ENCODE results near the gene KCNJ15. TPM values are rescaled to one million over a fixed set of nuclear protein-coding genes. Genes with fewer than 3 reads are reported as not detected.
"Not testable (repeated sequence)": the region's sequence is repeated elsewhere in the genome, so short reads cannot be mapped to it uniquely, and the experiment has no call there.

Gene KCNJ15
- total RNA-seq, 1 donor from 2014 or later, result 0.40 TPM

- no peak overlapping the region for H3K27ac Mint-ChIP-seq (ENCODE audit: unreplicated experiment)
- peaks cover 8% of the 10 kb centered on the region for H3K9me3 Mint-ChIP-seq
- no peaks in the 10 kb centered on the region for H3K4me1 Mint-ChIP-seq
- no peak for DNase-seq (ENCODE audit: low read depth, low spot score)
- H3K27me3 Mint-ChIP-seq (ENCODE audit: low read depth), result no peaks in the 10 kb centered on the region
- H3K36me3 Mint-ChIP-seq (ENCODE audit: low read depth), result no peaks in the 10 kb centered on the region
- no peak for TF ChIP-seq CTCF (conservative IDR thresholded peaks at IDR 0.05)
- H3K4me3 Mint-ChIP-seq, result no peak overlapping the region
Observed at GRCh38 chr21:38244885-38245869, 11.6 kb upstream of the KCNJ15 start.

GRCh38 chr21:38246511-38246910, 10.3 kb upstream of the KCNJ15 start:
- no peak for DNase-seq (ENCODE audit: low read depth, low spot score)
- no peak for TF ChIP-seq CTCF (conservative IDR thresholded peaks at IDR 0.05)
- H3K27me3 Mint-ChIP-seq (ENCODE audit: low read depth), result no peaks in the 10 kb centered on the region
- no peaks in the 10 kb centered on the region for H3K4me1 Mint-ChIP-seq
- H3K27ac Mint-ChIP-seq (ENCODE audit: unreplicated experiment), result no peak overlapping the region
- H3K9me3 Mint-ChIP-seq, result peaks cover 8% of the 10 kb centered on the region
- no peaks in the 10 kb centered on the region for H3K36me3 Mint-ChIP-seq (ENCODE audit: low read depth)
- H3K4me3 Mint-ChIP-seq, result no peak overlapping the region

- H3K4me3 Mint-ChIP-seq; H3K27ac Mint-ChIP-seq (ENCODE audit: unreplicated experiment); H3K27me3 Mint-ChIP-seq (ENCODE audit: low read depth); DNase-seq (ENCODE audit: low read depth, low spot score); H3K36me3 Mint-ChIP-seq (ENCODE audit: low read depth); H3K4me1 Mint-ChIP-seq; H3K9me3 Mint-ChIP-seq: not testable (repeated sequence)
Observed at GRCh38 chr21:38247054-38247453, 9.7 kb upstream of the KCNJ15 start.

- H3K27ac Mint-ChIP-seq (ENCODE audit: unreplicated experiment), result no peak overlapping the region
- H3K4me1 Mint-ChIP-seq, result no peaks in the 10 kb centered on the region
- TF ChIP-seq CTCF (conservative IDR thresholded peaks at IDR 0.05), result no peak
- peaks cover 8% of the 10 kb centered on the region for H3K9me3 Mint-ChIP-seq
- no peaks in the 10 kb centered on the region for H3K27me3 Mint-ChIP-seq (ENCODE audit: low read depth)
- DNase-seq (ENCODE audit: low read depth, low spot score), result no peak
- H3K4me3 Mint-ChIP-seq, result no peak overlapping the region
- no peaks in the 10 kb centered on the region for H3K36me3 Mint-ChIP-seq (ENCODE audit: low read depth)
Observed at GRCh38 chr21:38247738-38248510, 8.9 kb upstream of the KCNJ15 start.

- Mint-ChIP-seq H3K36me3 (ENCODE audit: low read depth) (no peaks in the 10 kb centered on the region), H3K9me3 (peaks cover 8% of the 10 kb centered on the region), H3K4me1 (no peaks in the 10 kb centered on the region), H3K27ac (ENCODE audit: unreplicated experiment) (no peak overlapping the region), H3K4me3 (no peak overlapping the region), H3K27me3 (ENCODE audit: low read depth) (no peaks in the 10 kb centered on the region)
- no peak for DNase-seq (ENCODE audit: low read depth, low spot score)
- no peak for TF ChIP-seq CTCF (conservative IDR thresholded peaks at IDR 0.05)
Observed at GRCh38 chr21:38249256-38249655, 7.5 kb upstream of the KCNJ15 start.
